NCI-H2029 treated with DMSO at 0.1 percent for 48 hours (cell line): ENCODE data around the gene CCNT2.
A peak's percentile ranks its signal among the peaks of the same experiment; 100 is the strongest.
"Not testable (repeated sequence)": the region's sequence is repeated elsewhere in the genome, so short reads cannot be mapped to it uniquely, and the experiment has no call there.

ENCODE experiments used
- DNase-seq: peaks from one replicate; lab custom pipeline; 2025; lab: John Stamatoyannopoulos, UW

Gene CCNT2

GRCh38 chr2:134976074-134976702, 57.6 kb downstream of the CCNT2 start:
- no peak for DNase-seq

DNA sequence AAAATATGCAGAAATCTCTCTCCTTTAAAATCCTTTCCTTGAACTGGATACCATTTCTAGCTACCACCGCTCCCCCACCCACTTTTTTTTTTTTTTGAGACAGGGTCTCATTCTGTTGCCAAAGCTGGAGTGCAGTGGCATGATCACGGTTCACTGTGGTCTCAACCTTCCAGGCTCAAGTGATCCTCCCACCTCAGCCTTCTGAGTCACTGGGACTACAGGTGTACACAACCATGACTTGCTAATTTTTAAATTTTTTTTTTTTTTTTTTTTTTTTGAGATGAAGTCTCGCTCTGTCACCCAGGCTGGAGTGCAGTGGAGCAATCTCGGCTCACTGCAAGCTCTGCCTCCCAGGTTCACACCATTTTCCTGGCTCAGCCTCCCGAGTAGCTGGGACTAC, 58.5 kb downstream of the CCNT2 start:
- not testable (repeated sequence) for DNase-seq

GRCh38 chr2:134979221-134979620, 60.6 kb downstream of the CCNT2 start:
- no peak for DNase-seq

DNA sequence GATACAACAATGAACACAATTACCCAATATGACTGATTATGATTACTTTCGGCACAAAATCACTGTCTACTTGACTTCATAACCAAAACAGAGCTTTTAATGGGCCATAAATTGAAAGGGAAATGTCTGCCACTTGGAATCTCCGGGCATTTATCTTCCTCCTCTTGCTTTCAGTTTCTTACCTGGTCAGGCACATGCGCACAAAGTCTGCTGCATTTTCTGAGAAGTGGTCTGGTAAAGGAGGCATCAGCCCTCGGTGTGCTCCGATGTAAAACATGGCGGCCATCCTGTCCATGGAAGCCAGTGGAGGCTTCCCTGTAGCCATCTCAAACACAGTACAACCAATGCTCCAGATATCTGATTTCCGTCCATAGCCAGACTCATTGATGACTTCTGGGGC, 62.0 kb downstream of the CCNT2 start:
- no peak for DNase-seq

DNA sequence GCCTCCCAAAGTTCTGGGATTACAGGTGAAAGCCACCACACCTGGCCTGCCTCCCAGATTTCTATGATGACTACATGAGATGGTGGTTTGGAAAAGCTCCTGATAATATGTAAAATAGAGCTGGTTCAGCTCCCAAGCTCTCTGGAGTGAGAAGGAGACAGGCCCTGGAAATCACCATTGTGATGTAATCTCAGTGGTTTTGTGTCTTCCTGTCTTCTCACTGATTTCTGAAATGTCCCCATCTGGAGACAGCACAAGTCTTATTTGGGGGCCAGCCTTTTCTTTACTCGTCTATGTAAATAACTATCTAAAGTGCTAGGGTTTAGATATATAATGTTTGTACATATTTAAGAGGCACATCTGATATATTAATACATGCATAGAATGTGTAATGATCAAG, 64.0 kb downstream of the CCNT2 start:
- DNase-seq = no peak

- no peak for DNase-seq
These were observed 66.4 kb downstream of the CCNT2 start for GRCh38 chr2:134985061-134985460.

- no peak for DNase-seq
These were observed 70.5 kb downstream of the CCNT2 start for GRCh38 chr2:134988994-134989605.

DNA sequence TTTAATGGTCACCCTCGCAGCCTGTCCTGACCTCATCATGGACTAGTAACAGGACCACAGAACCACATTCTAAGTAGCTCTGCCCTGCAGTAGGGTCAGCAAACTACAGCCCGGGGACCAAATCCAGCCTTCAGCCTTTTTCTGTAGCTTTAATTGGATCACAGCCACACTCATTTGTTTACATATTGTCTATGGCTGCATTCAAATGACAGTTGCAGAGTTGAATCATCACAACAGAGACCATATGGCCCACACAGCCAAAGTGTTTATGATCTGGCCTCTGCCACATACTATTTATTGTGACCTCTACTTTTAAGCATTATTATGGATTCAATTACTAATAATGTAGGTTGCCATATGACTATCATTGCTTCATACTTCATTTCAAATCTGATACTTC, 80.9 kb downstream of the CCNT2 start:
- DNase-seq = no peak

DNA sequence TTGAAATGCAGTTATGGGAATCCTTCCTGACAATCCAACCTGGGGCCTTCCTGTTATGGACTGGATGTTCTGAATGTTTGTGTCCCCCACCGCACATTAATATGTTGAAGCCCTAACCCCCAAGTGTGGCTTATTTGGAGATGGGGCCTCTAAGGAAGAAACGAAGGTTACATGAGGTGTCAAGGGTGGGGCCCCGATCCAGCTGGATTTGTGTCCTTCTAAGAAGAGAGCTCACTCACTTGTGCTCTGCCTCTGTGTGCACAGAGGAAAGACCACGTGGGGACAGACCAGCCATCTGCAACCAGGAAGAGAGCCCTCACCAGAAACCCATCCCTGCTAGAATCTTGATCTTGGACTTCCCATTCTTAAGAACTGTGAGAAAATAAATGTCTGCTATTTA, 84.2 kb downstream of the CCNT2 start:
- DNase-seq = no peak

GRCh38 chr2:135004005-135004746, 85.6 kb downstream of the CCNT2 start:
- peak; percentile 44 for DNase-seq

- no peak for DNase-seq
These were observed 87.1 kb downstream of the CCNT2 start for GRCh38 chr2:135005753-135006152.
